Stimulated activated CD4-positive, alpha-beta T cell treated with anti-CD3 and anti-CD28 coated beads, Interleukin-1b, Interleukin-23, amount 100 ng/mL, for 24 hours (primary cell): ENCODE measurements around the gene KDR.

Experiments
- DNase-seq, 4 experiments: peaks; one replicate each; pipeline ENCODE4 v3.0.0-alpha.2; 2020; ENCODE audit warnings: low read depth in 4 of 4, low spot score in 1 of 4

KDR gene

GRCh38 chr4:55125087-55125721 lies at the start of gene KDR:
TSS of gene KDR (minus strand) at chr4:55125595. CDS start at chr4:55125293, 302 bp downstream.
- DNase-seq, result no peak

- DNase-seq, result no peak
Measured at GRCh38 chr4:55173580-55173979, 48.2 kb upstream of the KDR start.

- no peak for DNase-seq
Measured at GRCh38 chr4:55172694-55173287, 47.4 kb upstream of the KDR start.

- DNase-seq, result no peak
Measured at GRCh38 chr4:55170462-55170861, 45.1 kb upstream of the KDR start.

GRCh38 chr4:55169352-55169961 lies 44.1 kb upstream of the KDR start:
- no peak for DNase-seq

- DNase-seq, result no peak
Measured at GRCh38 chr4:55162396-55162795, 37.0 kb upstream of the KDR start.

- DNase-seq, result no peak
Measured at GRCh38 chr4:55161739-55162138, 36.3 kb upstream of the KDR start.

- no peak for DNase-seq
Measured at GRCh38 chr4:55159851-55160250, 34.5 kb upstream of the KDR start.

GRCh38 chr4:55158957-55159356 lies 33.6 kb upstream of the KDR start:
- no peak for DNase-seq

GRCh38 chr4:55157559-55158277 lies 32.3 kb upstream of the KDR start:
- no peak for DNase-seq

GRCh38 chr4:55154933-55155332 lies 29.5 kb upstream of the KDR start:
- no peak for DNase-seq

- no peak for DNase-seq
Measured at GRCh38 chr4:55154290-55154880, 29.0 kb upstream of the KDR start.

GRCh38 chr4:55143858-55144257 lies 18.5 kb upstream of the KDR start:
- DNase-seq, result no peak

- no peak for DNase-seq
Measured at GRCh38 chr4:55138367-55138766, 13.0 kb upstream of the KDR start.

- DNase-seq, result no peak
Measured at GRCh38 chr4:55136634-55137033, 11.2 kb upstream of the KDR start.

GRCh38 chr4:55133951-55134350 lies 8.6 kb upstream of the KDR start:
- DNase-seq, result no peak

GRCh38 chr4:55132775-55133174 lies 7.4 kb upstream of the KDR start:
- DNase-seq, result no peak

GRCh38 chr4:55127521-55127920 lies 2.1 kb upstream of the KDR start:
- DNase-seq, result no peak

GRCh38 chr4:55127053-55127452 lies 1.7 kb upstream of the KDR start:
- DNase-seq, result no peak

GRCh38 chr4:55125763-55126541 lies 557 bp upstream of the KDR start:
- DNase-seq, result no peak
